Effector memory CD4-positive, alpha-beta T cell (primary cell): Measurements from ENCODE around the gene LACTB.
"Not testable (repeated sequence)": the region's sequence is repeated elsewhere in the genome, so short reads cannot be mapped to it uniquely, and the experiment has no call there.

Source experiments
- DNase-seq, 3 donors: peaks; one replicate each; pipeline ENCODE4 v3.0.0-alpha.2; 2020
- H3K27ac ChIP-seq: 2 replicates; pipeline ENCODE4 v1.7.0; 2013; ENCODE audit warnings: mild to moderate bottlenecking, low read length, moderate library complexity; ENCODE audit not compliant: insufficient read depth, poor library complexity, severe bottlenecking
- H3K27me3 ChIP-seq: replicated peaks from 2 replicates; pipeline ENCODE4 v1.7.0; 2013; ENCODE audit warnings: mild to moderate bottlenecking, low read length; ENCODE audit not compliant: insufficient read depth, control insufficient read depth, poor library complexity, severe bottlenecking
- H3K36me3 ChIP-seq: 2 replicates; pipeline ENCODE4 v1.7.0; 2013; ENCODE audit warnings: mild to moderate bottlenecking, low read length, moderate library complexity; ENCODE audit not compliant: control insufficient read depth, insufficient read depth
- H3K4me1 ChIP-seq: 2 replicates; pipeline ENCODE4 v1.7.0; 2013; ENCODE audit warnings: low read length, mild to moderate bottlenecking; ENCODE audit not compliant: control insufficient read depth, insufficient read depth, poor library complexity, severe bottlenecking
- H3K4me3 ChIP-seq: 2 replicates; pipeline ENCODE4 v1.7.0; 2013; ENCODE audit warnings: low read length, low read depth, mild to moderate bottlenecking; ENCODE audit not compliant: insufficient read depth, poor library complexity, severe bottlenecking
- H3K9me3 ChIP-seq: 2 replicates; pipeline ENCODE4 v1.7.0; 2013; ENCODE audit warnings: mild to moderate bottlenecking, low read length, moderate library complexity; ENCODE audit not compliant: control insufficient read depth

The LACTB gene

DNA sequence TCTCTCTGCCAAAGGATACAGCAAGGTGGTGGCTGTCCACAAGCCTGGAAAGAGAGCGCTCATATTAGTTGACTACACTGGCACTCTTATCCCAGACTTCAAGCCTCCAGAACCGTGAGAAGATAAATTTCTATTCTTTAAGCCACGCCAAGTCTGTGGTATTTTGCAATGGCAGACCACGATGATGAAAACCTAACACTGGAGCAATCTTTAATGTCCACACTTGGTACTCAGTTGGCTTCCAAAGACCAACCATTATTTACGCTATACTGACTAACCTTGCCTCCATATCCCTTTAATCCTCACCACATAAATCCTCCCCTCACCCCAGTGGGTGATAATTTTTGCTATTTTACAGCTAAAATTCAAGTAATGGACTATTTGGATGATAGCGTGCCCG, 16.9 kb upstream of the LACTB start:
- Histone ChIP-seq H3K27me3 (peaks cover 4% of the 10 kb centered on the region), H3K36me3 (no peaks in the 10 kb centered on the region), H3K4me3 (no peak overlapping the region), H3K27ac (no peak overlapping the region), H3K4me1 (no peaks in the 10 kb centered on the region), H3K9me3 (no peaks in the 10 kb centered on the region)
- DNase-seq, result no peak

DNA sequence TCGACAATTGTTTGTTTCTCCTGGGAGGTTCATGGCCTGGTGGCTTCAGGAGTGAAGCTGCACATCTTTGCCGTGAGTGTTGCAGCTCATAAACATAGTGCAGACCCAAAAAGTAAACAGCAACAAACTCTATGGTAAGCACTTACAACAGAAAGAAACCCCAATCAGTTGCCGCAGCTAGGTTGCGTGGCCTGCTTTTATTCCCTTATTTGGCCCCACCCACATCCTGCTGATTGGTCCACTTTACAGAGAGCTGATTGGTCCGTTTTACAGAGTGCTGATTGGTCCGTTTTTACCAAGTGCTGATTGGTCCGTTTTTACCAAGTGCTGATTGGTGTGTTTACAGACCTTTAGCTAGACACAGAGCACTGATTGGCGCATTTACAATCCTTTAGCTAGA, 16.3 kb upstream of the LACTB start:
- not testable (repeated sequence) for H3K4me1 ChIP-seq, H3K9me3 ChIP-seq, H3K4me3 ChIP-seq, H3K27me3 ChIP-seq, H3K27ac ChIP-seq, H3K36me3 ChIP-seq, DNase-seq

DNA sequence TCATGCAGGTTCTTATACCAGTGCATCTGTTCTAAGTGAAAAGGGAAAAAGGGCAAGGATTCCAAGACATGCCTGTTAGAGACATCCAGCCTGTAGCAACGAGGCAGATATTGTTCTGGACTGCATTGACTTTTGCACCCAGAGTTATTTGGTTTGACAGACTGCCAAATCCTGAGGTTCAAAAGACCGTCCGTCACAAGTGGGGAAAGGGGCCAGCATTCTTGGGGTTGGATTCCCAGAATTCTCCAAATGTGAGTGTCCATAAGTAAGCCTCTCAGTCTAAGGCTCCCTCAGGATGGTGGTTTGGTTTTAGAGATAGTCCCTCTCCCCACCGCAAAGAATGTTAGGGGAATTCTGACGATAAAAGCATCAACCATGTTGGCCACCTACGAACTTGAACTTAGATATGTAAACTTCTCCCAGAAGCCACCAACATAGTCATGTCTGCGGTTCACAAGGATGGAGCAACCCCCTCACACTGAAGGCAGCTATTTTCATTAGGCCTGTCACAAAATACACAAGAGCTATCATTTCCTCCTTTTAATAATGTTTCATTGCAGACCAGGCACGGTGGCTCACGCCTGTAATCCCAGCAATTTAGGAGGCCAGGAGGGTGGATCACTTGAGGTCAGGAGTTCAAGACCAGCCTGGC, 13.6 kb upstream of the LACTB start:
- H3K27ac ChIP-seq, result no peak overlapping the region
- no peaks in the 10 kb centered on the region for H3K4me1 ChIP-seq
- H3K27me3 ChIP-seq, result peaks cover 4% of the 10 kb centered on the region
- no peaks in the 10 kb centered on the region for H3K36me3 ChIP-seq
- H3K9me3 ChIP-seq, result no peaks in the 10 kb centered on the region
- DNase-seq, result no peak
- H3K4me3 ChIP-seq, result no peak overlapping the region

DNA sequence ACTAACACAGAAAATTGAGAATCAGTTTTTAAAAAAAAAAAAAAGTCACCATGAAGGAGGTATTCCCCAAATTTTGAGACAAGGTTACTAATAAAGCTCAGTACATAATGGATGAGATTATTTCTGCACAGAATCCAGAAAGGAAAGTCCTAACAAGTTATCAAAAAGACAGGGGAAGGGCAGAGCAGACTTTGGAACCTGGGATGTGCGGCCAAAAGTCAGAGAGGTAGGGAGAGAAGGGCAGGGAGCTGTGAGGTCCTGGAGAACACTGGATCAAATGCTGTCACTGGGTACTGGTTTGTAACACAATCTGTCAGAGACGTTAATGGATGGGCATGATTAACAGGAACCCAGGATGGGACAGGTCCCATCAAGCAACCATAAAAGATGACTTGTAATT, 12.2 kb upstream of the LACTB start:
- H3K27ac ChIP-seq, result no peak overlapping the region
- no peak for DNase-seq

DNA sequence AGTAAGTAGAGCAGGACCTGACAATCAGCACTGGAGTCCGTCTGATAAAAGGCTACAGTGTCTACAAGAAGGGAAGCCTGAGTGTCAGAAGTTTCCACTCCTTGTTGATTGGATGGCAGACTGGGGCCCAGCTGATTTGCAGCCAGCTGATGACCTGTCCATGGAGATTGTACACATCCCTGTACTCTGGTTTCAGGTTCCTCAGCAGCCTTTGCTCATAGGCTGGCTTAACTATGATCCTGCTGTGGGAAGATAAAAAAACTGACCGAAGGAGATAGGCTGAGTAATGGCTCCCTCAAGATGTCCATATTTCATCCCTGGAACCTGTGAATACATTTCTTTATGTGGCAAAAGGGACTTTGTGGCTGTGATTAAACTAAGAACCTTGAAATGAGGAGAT, 11.7 kb upstream of the LACTB start:
- H3K27ac ChIP-seq, result no peak overlapping the region

More for the DNA sequence above, 12.2 kb upstream of the LACTB start:
- Histone ChIP-seq H3K36me3 (no peaks in the 10 kb centered on the region), H3K27me3 (peaks cover 4% of the 10 kb centered on the region), H3K4me1 (no peaks in the 10 kb centered on the region), H3K9me3 (no peaks in the 10 kb centered on the region), H3K4me3 (no peak overlapping the region)

DNA sequence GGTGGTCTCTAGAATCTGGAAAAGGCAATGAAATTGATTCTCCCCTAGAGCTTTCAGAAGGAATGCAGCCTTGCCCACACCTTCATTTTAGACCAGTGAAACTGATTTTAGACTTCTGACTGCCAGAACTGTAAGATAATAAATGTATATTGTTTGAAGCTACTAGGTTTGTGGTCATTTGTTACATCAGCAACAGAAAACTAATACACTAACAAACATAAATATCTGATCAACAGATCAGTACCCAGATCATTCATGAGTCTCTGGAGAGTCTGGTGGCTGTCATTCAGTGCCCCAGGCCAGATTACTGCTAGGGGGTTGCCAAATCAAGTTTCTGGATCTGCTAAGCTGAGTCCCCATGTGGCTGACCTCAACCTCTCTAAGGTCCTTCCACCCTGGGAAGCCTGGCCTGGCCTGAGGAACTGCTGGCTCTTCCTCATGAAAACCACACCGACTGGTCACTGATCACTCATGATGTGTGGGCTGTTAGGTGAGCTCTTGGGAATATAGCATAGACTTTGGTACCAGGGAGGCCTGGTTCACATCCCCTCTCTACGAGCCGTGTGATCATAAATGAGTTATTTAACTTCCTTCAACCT, 11.1 kb upstream of the LACTB start:
- DNase-seq, result no peak
- Histone ChIP-seq H3K4me3 (no peak overlapping the region), H3K4me1 (no peaks in the 10 kb centered on the region), H3K9me3 (no peaks in the 10 kb centered on the region), H3K36me3 (no peaks in the 10 kb centered on the region), H3K27ac (no peak overlapping the region), H3K27me3 (peaks cover 4% of the 10 kb centered on the region)

More for the DNA sequence above, 11.7 kb upstream of the LACTB start:
- no peak for DNase-seq
- Histone ChIP-seq H3K27me3 (peaks cover 4% of the 10 kb centered on the region), H3K36me3 (no peaks in the 10 kb centered on the region), H3K9me3 (no peaks in the 10 kb centered on the region), H3K4me1 (no peaks in the 10 kb centered on the region), H3K4me3 (no peak overlapping the region)

DNA sequence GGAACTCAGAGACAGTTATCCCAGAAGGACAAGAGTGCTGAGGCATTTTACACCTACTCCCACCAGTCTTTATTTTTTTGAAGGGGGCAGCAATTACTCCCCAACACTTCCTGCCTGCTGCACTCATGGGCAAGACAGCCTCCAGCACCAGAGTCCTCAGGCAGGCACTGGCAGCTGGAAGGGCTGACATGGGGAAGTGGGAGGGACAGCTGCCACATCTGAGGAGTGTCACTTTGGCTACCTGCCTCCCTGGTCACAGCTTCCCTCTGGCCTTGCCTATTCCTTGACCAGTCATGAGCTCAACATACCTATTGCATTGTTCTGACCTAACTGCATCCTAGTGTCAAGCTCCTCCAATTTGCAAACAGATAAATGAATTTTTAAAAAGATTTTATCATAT, 10.2 kb upstream of the LACTB start:
- H3K4me3 ChIP-seq, result no peak overlapping the region
- no peaks in the 10 kb centered on the region for H3K36me3 ChIP-seq
- peaks cover 4% of the 10 kb centered on the region for H3K27me3 ChIP-seq
- no peaks in the 10 kb centered on the region for H3K4me1 ChIP-seq
- no peak for DNase-seq
- no peaks in the 10 kb centered on the region for H3K9me3 ChIP-seq
- no peak overlapping the region for H3K27ac ChIP-seq

DNA sequence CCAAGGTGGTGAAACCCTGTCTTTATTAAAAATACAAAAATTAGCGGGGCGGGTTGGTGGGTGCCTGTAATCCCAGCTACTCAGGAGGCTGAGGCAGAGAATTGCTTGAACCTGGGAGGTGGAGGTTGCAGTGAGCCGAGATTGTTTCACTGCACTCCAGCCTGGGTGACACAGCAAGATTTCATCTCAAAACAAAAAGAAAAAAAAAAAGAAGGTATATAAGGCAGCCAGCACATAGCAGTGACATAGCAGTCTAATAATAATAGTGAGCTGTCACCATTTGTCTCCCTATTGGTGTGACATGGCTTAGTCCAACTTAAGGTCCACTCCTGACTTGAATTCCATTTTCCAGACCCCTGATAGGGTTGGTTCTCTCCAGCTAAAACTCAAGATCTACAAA, 8.8 kb upstream of the LACTB start:
- Histone ChIP-seq H3K36me3 (no peaks in the 10 kb centered on the region), H3K4me3 (no peak overlapping the region), H3K9me3 (no peaks in the 10 kb centered on the region), H3K4me1 (no peaks in the 10 kb centered on the region), H3K27ac (no peak overlapping the region), H3K27me3 (no peaks in the 10 kb centered on the region)
- no peak for DNase-seq

DNA sequence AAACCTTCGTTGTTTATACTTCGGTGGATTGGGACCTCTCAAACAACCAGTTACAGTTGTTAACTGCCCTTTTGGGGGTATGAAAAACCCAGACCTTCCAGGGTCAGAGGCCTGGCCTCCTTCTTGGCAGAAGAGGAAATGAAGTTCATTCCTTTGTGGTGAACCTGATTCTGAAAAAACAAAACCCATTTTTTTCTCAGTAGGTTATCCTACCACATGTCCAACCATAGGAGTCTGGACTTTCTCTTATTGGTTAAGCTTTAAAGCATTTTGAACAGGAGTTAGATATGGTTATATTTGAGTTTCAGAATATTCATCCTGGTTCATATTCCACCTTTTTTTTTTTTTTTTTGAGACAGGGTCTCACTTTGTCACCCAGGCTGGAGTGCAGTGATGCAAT, 7.2 kb upstream of the LACTB start:
- no peak overlapping the region for H3K4me3 ChIP-seq
- H3K4me1 ChIP-seq, result no peaks in the 10 kb centered on the region
- H3K27ac ChIP-seq, result no peak overlapping the region
- no peaks in the 10 kb centered on the region for H3K9me3 ChIP-seq
- DNase-seq, result no peak
- H3K36me3 ChIP-seq, result no peaks in the 10 kb centered on the region
- H3K27me3 ChIP-seq, result no peaks in the 10 kb centered on the region

DNA sequence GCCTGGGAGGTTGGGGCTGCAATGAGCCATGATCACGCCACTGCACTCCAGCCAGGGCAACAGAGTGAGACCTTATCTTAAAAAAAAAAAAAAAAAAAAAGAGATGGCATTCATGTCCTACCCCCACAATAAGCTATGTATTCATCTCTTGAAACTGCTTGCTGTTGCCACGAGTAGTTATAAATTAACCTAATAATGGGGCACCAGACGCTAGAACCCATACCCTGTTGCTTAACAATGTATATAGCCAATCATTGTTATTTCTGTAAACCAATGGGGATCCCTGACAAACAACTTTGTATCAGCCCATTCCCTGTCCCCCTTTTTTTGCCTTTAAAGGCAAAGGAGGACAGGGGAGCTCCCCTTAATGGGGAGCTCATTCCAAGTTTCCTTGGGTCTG, 2.8 kb upstream of the LACTB start:
- Histone ChIP-seq H3K4me3 (no peak overlapping the region), H3K27me3 (no peaks in the 10 kb centered on the region), H3K27ac (no peak overlapping the region), H3K36me3 (no peaks in the 10 kb centered on the region), H3K4me1 (no peaks in the 10 kb centered on the region), H3K9me3 (no peaks in the 10 kb centered on the region)
- no peak for DNase-seq
